SW 1271 (cell line): Measurements from ENCODE around the gene UQCC5.
"Not testable (repeated sequence)": the region's sequence is repeated elsewhere in the genome, so short reads cannot be mapped to it uniquely, and the experiment has no call there.

Experiments used
- DNase-seq, 2 experiments: peaks; one replicate each; lab custom pipeline; 2025; lab: John Stamatoyannopoulos, UW

Gene UQCC5

GRCh38 chr3:52523386-52524257 is 12.8 kb upstream of the UQCC5 start:
- DNase-seq = no peak

GRCh38 chr3:52524258-52524751 is 12.1 kb upstream of the UQCC5 start:
- no peak for DNase-seq

GRCh38 chr3:52524752-52525679 is 11.4 kb upstream of the UQCC5 start:
- no peak for DNase-seq

GRCh38 chr3:52525680-52526561 is 10.5 kb upstream of the UQCC5 start:
- DNase-seq = no peak

GRCh38 chr3:52526671-52527038 is 9.8 kb upstream of the UQCC5 start:
- DNase-seq = not testable (repeated sequence)

GRCh38 chr3:52527039-52527731 is 9.2 kb upstream of the UQCC5 start:
- no peak for DNase-seq

- DNase-seq = no peak
These were observed 8.4 kb upstream of the UQCC5 start for GRCh38 chr3:52527732-52528585.

GRCh38 chr3:52528586-52529375 is 7.6 kb upstream of the UQCC5 start:
- DNase-seq = no peak

- no peak for DNase-seq
These were observed 6.8 kb upstream of the UQCC5 start for GRCh38 chr3:52529376-52530333.

GRCh38 chr3:52530918-52531826 is 5.2 kb upstream of the UQCC5 start:
- DNase-seq = no peak

- no peak for DNase-seq
These were observed 4.4 kb upstream of the UQCC5 start for GRCh38 chr3:52531860-52532516.

- DNase-seq = no peak
These were observed 3.9 kb upstream of the UQCC5 start for GRCh38 chr3:52532517-52532837.

GRCh38 chr3:52532838-52533622 is 3.4 kb upstream of the UQCC5 start:
- no peak for DNase-seq

GRCh38 chr3:52533623-52534280 is 2.7 kb upstream of the UQCC5 start, which contains the start of gene NT5DC2:
Gene NT5DC2 (minus strand): TSS chr3:52533857. CDS start chr3:52533737, 120 bp downstream.
- DNase-seq = peak in 1 of 2 experiments; percentile 57
